Mesothelial cell of epicardium (in vitro differentiated cells): ENCODE measurements around the gene REPS2. TPM values are rescaled to one million over a fixed set of nuclear protein-coding genes. Genes with fewer than 3 reads are reported as not detected.

Source experiments
- DNase-seq, 2 experiments: peaks; one replicate each; pipeline ENCODE4 v3.0.0; 2021; ENCODE audit warnings: low spot score in 2 of 2; ENCODE audit not compliant: unreplicated experiment in 2 of 2
- H3K27ac Mint-ChIP-seq: 2 replicates; pipeline ENCODE4 v1.8.0; 2021; ENCODE audit warnings: mixed read lengths
- H3K27me3 Mint-ChIP-seq: 2 replicates; pipeline ENCODE4 v1.8.0; 2021; ENCODE audit warnings: low read depth, mixed read lengths
- H3K36me3 Mint-ChIP-seq: 2 replicates; pipeline ENCODE4 v1.8.0; 2021; ENCODE audit warnings: mixed read lengths
- H3K4me1 Mint-ChIP-seq: 2 replicates; pipeline ENCODE4 v1.8.0; 2021; ENCODE audit warnings: mixed read lengths
- H3K4me3 Mint-ChIP-seq: 2 replicates; pipeline ENCODE4 v1.8.0; 2021; ENCODE audit warnings: mild to moderate bottlenecking, moderate library complexity, mixed read lengths
- H3K9me3 Mint-ChIP-seq: 2 replicates; pipeline ENCODE4 v1.8.0; 2021; ENCODE audit warnings: mixed read lengths
- total RNA-seq: library from RNA; stranded (reverse); gene quantifications from 3 replicates; pipeline ENCODE4 v1.2.1, GENCODE V29; 2021
- TF ChIP-seq, protein P1 (sequence below): fragments of 200-600 bp; sonication (generic); IDR thresholded peaks from one replicate; pipeline ENCODE4 v1.5.0; 2021; ENCODE audit warnings: antibody characterized with exemption; ENCODE audit not compliant: unreplicated experiment

REPS2 gene
- total RNA-seq, 1 donor from 2014 or later, result 5.2 TPM

DNA sequence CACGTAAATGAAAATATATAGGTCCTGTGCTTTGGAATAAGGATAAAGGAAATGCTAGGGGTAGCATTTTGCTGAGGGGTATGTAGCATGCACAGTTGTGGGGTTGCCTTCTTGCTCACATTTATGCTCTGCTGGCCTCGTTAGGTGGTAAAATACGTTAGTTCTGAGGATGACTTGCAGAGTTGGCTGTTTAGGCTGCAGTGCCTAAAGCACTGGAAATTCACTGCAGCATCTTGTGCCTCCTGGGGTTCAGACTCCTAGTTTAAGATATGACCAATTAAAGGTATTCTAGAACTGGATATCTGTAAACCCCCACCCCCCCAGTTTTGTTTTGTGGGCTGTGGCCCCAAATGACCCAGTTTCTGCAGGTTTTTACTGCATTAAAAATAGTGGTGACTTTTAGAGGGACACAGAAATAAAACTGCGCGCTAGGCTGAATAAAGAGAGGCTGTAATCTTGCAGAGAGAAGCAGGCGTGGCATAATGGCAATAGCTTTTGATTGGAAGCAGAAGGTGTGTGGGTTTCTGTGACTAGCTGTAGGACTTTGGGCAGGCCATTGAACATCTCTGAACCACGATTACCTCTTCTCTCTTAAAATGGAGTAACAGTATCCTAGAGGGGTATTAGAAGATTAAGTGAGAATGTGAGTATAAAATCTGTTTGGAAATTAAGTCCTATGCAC is 79.3 kb downstream of the REPS2 start:
- Mint-ChIP-seq H3K36me3 (no peaks in the 10 kb centered on the region), H3K9me3 (no peaks in the 10 kb centered on the region), H3K27ac (no peak overlapping the region), H3K4me3 (no peak overlapping the region), H3K27me3 (peaks cover 14% of the 10 kb centered on the region), H3K4me1 (peaks cover 25% of the 10 kb centered on the region)
- DNase-seq, result no peak
- TF ChIP-seq, protein P1, sequence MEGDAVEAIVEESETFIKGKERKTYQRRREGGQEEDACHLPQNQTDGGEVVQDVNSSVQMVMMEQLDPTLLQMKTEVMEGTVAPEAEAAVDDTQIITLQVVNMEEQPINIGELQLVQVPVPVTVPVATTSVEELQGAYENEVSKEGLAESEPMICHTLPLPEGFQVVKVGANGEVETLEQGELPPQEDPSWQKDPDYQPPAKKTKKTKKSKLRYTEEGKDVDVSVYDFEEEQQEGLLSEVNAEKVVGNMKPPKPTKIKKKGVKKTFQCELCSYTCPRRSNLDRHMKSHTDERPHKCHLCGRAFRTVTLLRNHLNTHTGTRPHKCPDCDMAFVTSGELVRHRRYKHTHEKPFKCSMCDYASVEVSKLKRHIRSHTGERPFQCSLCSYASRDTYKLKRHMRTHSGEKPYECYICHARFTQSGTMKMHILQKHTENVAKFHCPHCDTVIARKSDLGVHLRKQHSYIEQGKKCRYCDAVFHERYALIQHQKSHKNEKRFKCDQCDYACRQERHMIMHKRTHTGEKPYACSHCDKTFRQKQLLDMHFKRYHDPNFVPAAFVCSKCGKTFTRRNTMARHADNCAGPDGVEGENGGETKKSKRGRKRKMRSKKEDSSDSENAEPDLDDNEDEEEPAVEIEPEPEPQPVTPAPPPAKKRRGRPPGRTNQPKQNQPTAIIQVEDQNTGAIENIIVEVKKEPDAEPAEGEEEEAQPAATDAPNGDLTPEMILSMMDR, result no peak

- H3K9me3 Mint-ChIP-seq, result no peaks in the 10 kb centered on the region
- DNase-seq, result no peak
Measured at GRCh38 chrX:17027931-17028330, 81.5 kb downstream of the REPS2 start.

DNA sequence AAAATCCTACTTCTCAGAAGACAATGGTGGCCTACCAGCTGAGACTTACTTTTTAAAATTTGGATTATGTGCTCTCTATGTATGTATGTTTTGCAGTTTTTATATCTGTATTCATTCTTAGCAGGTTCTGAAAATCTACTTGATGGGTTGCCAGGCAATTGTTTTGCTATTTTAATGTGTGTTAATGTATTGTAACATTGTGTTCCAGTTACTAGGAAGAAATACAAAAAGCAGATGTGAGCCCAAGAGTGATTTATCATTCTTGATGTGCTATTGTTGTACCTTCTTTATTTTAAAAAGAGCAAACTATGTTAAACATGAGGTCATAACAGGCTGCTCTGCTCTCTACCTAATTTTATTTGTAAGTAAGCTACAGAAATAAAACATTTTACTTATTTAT is 81.9 kb downstream of the REPS2 start:
- TF ChIP-seq, protein P1, result no peak
- Mint-ChIP-seq H3K9me3 (no peaks in the 10 kb centered on the region), H3K4me1 (peaks cover 8% of the 10 kb centered on the region), H3K27ac (no peak overlapping the region), H3K4me3 (no peak overlapping the region), H3K36me3 (no peaks in the 10 kb centered on the region), H3K27me3 (peaks cover 25% of the 10 kb centered on the region)
- DNase-seq, result no peak

More at GRCh38 chrX:17027931-17028330, 81.5 kb downstream of the REPS2 start:
- peaks cover 8% of the 10 kb centered on the region for H3K4me1 Mint-ChIP-seq
- no peak overlapping the region for H3K27ac Mint-ChIP-seq
- TF ChIP-seq, protein P1, result no peak
- H3K27me3 Mint-ChIP-seq, result peaks cover 21% of the 10 kb centered on the region
- no peak overlapping the region for H3K4me3 Mint-ChIP-seq
- no peaks in the 10 kb centered on the region for H3K36me3 Mint-ChIP-seq

DNA sequence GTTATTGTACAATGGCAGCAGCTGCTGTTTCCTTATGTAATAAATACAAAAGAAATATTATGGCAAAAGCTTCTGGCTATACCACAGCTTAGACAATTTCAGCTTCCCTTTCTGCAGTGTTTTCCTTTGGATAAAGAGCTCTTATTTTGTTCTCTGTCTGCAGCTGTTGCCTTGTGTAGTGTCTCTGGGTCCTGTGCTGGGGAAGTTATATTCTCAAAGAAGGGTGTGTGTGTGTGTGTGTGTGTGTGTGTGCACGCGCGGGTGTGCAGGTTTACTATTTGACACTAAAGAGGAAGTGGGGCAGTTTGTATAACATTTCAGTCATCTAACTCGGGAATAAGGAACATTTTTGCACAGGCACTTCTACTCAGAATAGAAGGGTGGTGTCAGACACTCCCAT is 83.6 kb downstream of the REPS2 start:
- H3K9me3 Mint-ChIP-seq, result no peaks in the 10 kb centered on the region
- no peak for DNase-seq
- H3K4me1 Mint-ChIP-seq, result peaks cover 5% of the 10 kb centered on the region
- no peak overlapping the region for H3K27ac Mint-ChIP-seq
- H3K27me3 Mint-ChIP-seq, result peaks cover 30% of the 10 kb centered on the region
- TF ChIP-seq, protein P1, result no peak
- no peaks in the 10 kb centered on the region for H3K36me3 Mint-ChIP-seq
- H3K4me3 Mint-ChIP-seq, result no peak overlapping the region

GRCh38 chrX:17030580-17031270 is 84.3 kb downstream of the REPS2 start:
- no peaks in the 10 kb centered on the region for H3K9me3 Mint-ChIP-seq
- DNase-seq, result no peak
- TF ChIP-seq, protein P1, result no peak
- H3K4me3 Mint-ChIP-seq, result no peak overlapping the region
- H3K36me3 Mint-ChIP-seq, result no peaks in the 10 kb centered on the region
- peaks cover 5% of the 10 kb centered on the region for H3K4me1 Mint-ChIP-seq
- peaks cover 30% of the 10 kb centered on the region for H3K27me3 Mint-ChIP-seq
- no peak overlapping the region for H3K27ac Mint-ChIP-seq
